HG03342 (cell line): Measurements from ENCODE around the gene SDC4.

Experiments used
- ATAC-seq: cut with Tn5 transposase; IDR thresholded peaks from one replicate; pipeline ENCODE4 v1.9.1; 2021; ENCODE audit warnings: mild to moderate bottlenecking, moderate library complexity; ENCODE audit not compliant: unreplicated experiment

The SDC4 gene

DNA sequence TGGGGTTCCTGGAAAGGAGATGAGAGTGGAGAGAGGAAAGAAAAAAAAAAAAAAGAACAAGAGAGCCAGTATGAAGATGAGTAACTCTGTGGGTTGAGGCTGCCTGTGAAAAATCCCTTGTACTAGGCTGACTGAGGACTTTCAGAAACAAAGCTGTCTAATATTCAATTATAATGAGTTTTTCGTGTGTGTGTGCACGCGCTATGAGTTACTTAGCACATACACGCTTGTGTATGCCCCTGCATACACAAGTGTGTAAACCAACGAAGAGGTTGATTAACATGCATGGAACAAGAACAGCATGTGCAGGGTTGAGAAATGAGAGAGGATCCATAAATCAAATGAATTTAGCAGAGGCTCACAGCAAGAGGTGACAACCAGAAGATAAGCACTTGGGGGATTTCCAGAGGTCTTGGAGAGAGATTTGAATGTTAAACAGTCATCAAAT is 46.4 kb downstream of the SDC4 start:
- no peak for ATAC-seq

DNA sequence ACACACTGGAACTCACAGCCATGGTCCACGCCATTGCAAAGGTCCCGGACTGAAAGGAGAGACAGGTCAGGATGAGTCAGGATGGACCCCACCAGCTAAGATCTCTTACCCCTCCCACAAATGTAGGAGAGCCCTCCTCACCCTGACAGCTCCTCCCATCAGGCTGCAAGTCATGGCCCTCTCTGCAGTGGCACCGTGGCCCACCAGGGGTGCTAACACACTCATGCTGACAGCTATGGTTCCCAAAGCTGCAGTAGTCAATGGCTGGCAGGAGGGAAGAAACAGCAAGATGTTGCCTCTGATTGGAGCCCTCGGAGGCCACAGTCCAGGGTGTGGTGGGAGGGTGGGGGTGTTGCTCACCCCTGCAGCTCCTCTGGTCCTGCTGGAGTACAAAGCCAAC is 47.3 kb downstream of the SDC4 start:
- no peak for ATAC-seq

DNA sequence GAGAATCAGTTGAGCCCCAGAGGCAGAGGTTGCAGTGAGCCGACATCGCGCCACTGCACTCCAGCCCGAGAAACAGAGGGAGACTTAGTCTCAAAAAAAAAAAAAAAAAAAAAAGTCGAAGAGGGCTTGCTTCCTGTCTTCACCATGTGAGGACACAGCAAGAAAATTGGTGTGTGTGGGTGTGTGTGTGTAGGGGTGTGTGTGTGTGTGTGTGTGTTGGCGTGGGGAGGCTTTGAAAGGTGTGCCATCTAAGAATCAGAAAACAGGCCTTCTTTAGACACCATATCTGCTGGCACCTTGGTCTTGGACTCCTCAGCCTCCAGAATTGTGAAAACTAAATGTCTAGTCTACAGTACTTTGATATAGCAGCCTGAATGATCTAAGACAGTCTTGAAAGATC is 48.4 kb downstream of the SDC4 start:
- no peak for ATAC-seq

DNA sequence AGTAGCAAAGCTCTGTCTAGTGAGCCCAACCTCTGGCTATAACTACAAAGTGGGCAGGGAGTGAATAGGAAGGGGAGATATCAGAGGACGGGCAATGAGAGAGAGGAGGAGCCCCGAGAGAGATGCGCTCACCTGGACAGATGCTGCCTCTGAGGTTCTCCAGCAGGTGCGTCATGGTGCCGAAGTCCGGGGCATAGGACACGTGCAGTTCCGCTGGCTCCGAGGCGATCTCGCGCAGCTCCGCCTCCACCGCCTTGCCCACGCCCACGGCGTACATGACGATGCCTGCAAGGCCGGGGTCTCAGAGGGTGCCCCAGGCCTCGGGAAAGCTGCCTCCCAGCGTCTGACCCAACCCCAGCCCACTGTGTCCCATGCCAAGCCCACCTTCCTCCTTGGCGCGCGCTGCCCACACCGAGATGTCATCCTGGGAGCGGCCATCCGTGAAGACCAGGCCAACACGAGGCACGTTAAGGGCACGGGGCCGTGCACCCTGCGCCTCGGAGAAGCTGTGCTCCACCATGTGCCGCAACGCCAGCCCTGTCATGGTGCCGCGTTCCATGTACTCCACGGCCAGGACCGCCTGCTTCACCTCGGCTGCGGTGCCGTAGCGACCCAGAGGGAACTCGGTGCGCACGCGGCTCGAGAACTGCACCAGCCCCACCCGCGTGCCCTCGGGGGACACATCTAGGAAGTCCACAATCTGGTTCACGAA is 50.3 kb downstream of the SDC4 start:
- no peak for ATAC-seq

DNA sequence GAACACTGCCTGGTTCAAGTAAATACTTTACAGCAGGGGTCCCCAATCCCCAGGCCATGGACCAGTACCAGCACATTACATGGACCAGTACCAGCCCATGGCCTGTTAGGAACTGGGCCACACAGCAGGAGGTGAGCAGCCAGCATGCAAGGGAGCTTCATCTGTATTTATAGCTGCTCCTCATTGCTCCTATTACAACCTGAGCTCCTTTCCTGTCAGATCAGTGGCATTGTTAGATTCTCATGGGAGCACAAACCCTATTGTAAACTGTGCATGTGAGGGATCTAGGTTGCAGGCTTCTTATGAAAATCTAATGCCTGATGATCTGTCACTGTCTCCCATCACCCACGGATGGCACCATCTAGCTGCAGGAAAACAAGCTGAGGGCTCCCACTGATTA is 53.6 kb downstream of the SDC4 start:
- no peak for ATAC-seq

DNA sequence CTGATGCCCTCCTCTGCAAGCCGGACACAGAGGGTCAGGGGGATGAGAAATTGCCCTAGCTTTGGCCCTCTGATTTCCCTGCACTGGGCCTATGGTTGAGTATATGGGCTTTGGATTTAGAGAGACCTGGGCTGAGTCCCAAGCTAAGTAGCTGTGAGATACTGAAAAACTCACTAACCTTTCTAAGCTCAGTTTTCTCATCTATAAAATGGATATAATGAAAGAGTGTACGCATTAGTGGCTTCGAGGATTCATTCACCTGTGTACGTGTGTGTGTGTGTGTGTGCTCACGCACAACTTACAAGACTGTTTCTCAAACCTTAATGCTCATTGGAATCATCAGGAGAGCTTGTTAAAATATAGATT is 54.2 kb downstream of the SDC4 start:
- no peak for ATAC-seq

DNA sequence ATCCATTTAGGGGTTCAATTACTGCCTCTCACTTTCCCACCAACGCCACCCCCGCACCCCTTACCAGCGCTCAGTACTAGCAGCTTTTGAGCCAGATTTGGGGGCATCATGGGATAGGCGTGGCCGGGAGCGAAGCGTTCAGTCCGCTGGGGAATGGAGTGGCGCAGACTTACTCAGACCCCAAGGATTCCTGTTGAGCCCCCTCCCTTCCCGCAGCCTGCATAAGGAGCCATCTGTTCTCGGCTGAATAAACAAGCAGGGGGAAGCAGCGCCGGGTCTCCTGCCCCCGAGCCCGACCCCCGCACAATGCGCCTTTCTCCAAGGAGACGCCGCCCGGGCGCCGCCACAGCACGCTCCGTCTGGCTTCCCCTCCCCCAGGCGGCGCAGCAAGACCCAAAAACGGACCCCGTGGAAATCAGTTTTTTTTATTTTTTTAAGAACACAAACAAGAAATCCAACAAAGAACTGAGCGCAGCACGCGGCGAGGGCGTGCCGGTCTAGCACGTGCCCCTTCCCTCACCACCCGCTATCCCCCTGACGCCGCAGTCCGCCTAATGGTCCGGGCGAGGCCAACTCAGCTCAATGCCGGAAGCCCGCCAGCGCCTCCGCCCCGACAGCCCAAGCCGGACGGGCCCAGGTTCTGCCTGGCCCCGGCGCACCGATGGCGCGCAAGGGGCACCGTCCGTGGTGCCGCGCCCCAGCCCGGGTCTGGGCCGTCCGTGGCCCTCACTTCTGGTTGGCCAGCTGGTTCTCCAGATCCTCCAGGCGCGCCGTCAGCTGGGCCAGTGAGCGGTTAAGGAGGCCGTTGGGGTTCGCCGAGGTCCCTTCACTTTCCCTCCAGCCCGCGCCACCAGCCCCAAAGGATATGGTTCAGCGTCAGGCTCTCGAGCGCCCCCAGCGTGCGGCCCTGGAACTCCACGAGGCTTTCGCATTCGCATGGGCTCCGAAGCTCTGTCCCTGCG is 54.9 kb downstream of the SDC4 start:
- peak; percentile 47 for ATAC-seq

DNA sequence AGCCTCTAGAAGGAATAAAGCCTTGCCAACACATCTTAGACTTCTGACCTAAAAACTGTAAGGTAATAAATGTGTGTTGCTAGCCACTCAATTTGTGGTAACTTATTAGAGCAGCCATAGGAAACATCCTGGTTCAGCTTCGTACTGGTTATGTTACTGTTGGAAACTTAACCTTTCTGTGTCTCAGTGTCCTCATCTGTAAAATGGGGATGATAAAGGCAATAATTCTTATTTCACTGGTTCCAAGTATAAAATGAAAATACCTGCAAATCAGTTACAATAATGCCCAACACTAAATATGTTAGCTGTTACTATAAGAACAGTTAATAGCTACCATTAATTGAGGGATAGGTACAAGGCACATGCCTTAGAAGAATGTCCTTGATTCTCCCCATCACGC is 55.9 kb downstream of the SDC4 start:
- no peak for ATAC-seq

DNA sequence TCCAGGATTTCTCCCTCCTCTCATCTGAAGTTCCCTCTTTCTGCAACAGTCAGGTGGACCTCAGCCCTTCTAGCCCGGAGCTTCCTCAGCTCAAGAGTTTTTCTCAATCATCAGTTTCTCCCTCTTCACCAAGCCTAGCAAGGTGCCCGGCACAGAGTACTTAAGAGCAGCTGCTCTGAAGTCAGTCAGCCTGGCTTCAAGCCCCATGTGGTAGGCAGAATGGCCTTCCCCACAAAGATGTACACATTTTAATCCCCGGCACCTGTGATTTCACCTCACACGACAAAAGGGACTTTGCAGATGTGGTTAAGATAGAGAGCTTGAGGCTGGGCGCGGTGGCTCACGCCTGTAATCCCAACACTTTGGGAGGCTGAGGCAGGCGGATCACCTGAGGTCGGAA is 56.7 kb downstream of the SDC4 start:
- no peak for ATAC-seq

DNA sequence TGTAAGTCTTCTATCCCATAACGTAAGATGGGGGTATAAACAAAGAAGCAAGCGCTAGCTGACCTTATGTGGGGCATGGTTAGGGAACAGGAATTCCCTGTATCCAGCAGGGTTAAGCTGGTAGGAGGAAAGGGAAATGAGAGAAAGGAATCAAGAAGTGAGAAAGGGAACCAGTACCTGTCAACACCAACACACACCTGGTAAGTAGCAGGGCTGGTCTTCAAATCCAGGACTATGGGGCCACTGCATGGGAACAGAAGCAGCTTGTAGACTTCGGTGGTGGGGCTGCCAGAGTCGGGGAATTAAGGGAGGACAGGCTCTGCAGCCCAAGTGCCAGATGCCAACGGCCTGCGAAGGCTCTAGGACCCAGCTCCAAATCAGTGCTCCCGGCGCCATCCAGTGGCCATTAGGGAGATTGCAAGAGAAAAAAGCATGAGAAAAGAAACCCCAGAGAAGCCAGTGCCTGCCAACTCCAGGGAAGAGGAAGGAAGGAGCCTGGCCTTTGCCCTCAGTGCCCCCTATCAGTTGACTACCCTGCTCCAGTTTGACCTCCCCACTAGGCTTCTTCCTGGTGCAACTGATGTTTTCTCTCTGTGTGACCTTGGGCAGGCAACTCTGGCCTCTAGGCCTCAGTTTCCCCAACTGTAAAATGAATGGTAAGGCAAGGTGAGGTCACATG is 57.4 kb downstream of the SDC4 start:
- ATAC-seq, result no peak

DNA sequence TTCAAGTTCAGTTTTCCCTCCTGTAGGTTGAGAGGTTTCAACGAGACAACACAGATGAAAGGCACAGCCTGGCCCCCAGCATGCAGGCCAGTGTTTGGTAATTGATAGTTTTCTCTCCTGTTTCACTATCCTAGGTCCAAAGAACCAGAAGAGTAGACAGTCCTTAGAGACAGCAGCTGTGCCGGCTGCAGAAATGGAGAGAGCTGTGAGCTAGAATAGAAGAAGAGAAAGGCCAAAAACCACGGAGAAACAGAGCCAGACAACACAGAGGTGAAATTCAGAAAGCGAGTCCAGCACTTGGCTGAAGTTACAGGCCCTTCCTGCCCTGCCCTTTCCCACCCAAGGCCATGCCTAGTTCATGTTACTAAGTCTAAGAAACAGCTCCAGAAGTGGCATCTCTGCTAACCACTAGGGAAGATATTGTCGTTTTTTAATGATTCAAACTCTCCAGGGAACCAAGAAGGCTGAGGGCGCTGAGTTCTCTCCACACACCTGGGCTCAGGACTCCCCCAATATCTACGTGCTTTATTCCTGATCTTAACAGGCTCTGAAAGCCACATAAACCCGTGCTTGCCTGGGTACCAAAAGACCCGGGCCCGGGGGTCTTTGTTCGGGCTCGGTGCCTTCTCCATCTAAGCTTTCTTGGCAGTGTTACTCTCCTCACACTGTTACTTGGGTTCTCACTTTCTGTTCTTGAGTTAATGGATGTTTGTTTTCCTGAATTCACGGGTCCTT is 58.1 kb downstream of the SDC4 start:
- no peak for ATAC-seq

DNA sequence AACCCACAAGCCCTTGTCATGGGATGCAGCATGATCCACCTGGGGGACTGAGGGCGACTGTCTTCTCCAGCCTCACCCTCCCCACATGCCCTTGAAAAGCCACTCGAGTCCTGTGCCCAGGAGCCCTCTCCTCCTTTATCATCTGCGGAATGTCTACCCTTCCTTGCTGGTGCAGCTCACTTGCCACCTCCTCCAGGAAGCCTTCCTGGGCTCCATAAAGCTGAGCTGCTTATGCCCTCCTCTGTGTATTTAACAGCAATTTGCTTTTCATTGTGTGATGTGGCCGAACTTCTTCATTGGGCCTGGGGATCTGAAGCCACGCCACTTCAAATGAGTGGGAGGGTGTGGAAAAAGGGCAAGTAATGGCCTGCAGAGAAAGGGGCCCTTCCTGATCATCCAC is 59.4 kb downstream of the SDC4 start:
- ATAC-seq, result no peak

DNA sequence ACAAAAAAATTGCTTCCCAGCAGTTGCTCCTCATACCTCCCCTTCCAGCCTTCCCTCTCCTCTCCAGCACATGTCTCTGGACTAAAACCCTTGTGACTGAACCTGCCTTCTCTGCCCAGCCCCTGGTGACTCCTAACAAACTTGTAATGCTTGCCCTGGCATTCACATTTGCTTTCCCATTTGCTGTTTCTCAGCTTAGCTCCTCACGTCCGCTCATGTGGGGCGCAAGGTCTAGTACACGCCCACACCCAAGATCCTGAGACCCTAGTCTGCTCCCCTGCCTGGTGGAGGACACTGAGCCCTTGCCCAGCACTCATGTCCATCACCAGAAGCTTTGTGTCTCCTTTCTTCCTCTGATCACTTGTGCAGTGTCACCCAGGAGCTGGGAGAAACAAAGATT is 59.8 kb downstream of the SDC4 start:
- ATAC-seq, result no peak

DNA sequence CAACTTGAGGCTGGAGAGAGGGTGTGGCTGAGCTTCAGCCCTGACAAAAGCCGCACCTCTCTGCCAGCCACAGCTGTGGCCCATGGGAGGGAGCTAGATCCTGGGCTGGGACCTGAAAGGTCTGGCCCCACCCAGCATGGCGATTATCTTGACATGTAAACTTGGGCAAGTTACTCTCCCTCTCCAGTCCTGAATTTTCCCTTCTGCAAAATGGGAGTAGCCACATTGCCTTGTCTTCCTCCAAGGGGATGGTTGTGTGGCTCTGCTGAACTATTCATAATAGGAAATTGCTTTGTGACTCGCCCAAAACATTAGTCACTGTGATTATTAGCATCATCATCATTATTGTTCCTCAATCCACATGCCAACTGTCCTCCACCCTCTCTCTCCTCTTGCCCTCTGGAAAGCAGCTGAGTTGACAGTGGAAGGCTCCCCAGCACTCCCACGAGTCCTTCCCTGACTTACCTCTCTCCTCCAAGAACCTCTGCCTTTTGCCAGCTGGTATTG is 64.6 kb downstream of the SDC4 start:
- no peak for ATAC-seq

DNA sequence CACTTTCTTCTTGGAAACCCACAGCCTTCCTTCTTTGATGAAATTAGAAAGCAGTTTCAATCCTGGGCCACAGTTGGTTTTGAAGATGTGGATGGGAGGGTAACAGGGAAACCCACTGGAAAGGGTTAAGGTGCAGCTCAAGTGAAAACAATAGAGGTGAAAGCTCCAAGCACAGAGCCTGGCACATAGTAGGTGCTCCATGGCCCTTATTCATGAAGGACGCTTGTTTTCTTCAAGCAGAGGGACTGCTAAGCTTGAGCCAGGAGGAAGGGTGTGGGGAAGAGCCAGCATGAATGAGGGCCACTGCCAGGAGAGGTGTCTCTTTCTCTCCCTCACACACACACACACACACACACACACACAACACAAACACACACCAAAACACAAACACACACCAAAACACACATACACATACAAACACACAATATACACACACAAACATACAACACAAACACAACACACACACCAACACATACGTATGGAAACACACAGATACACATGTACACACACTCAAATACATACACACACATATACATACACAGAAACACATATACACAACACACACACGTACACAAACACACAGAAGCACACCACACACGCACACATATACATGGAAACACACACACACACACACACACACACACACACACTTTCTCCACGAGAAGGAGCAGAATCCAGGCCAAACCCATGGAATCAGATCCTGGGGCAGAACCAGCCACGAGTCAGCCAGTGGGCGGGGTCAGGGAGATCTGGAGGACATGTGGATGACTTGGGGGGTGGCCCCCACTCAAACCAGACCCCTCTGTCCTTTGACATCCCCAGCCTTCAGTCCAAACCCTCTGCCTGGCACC is 65.3 kb downstream of the SDC4 start:
- ATAC-seq, result no peak

DNA sequence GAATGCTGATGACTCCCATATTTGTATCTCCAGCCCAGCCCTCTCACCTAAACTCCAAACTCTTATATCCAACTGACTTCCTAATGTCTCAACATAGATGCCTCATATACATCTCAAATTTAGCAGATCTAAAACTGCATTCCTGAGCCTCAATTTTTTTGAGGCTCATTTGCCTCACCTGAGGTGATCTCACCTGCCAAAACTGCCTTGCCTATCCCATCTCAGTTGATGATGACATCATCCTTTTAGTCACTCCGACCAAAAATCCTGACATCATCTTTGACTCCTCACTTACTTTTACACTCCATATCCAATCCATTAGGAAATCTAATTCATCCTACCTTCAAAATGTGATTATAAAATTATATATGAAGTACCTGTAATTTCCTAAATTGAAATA is 68.2 kb downstream of the SDC4 start:
- ATAC-seq, result no peak

DNA sequence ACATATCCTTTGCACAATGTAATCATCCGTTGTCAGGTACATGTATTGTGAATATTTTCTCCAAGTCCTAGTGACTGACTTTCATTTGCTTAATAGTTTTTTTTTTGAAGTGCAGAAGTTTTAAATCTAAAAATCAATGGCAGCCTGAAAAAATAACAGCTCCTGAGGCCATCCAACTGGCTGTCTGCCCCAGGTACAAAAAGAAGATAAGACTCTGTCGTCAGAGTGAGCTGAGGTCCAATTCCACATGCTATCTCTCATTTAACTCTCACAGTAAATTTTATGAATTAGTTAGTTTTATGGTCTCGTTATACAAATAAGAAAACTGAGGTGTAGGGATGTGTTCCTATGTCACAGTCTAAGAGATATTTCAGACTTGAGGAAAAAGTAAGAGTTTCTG is 72.9 kb downstream of the SDC4 start:
- ATAC-seq, result no peak
